Activated naive CD4-positive, alpha-beta T cell treated with anti-CD3 and anti-CD28 coated beads, Interleukin-2, amount 50 U/mL, for 72 hours (primary cell): ENCODE results near the gene TUBA4A. TPM values are rescaled to one million over a fixed set of nuclear protein-coding genes. Genes with fewer than 3 reads are reported as not detected.
"Not testable (repeated sequence)": the region's sequence is repeated elsewhere in the genome, so short reads cannot be mapped to it uniquely, and the experiment has no call there.

Experiments used
- ATAC-seq, 2 donors: fragments of 150-1000 bp; cut with Tn5 transposase; 2 replicates each; pipeline ENCODE4 v1.10.0; 2021; ENCODE audit warnings: mild to moderate bottlenecking in 2 of 2, moderate library complexity in 2 of 2
- DNase-seq, 2 donors: peaks; one replicate each; pipeline ENCODE4 v3.0.0; 2021 to 2022; ENCODE audit warnings: low spot score in 2 of 2
- H3K27ac Mint-ChIP-seq, 2 donors: one replicate each; pipeline ENCODE4 v1.8.0; 2022; ENCODE audit warnings: mild to moderate bottlenecking in 2 of 2, mixed read lengths in 2 of 2
- H3K36me3 Mint-ChIP-seq, 2 donors: one replicate each; pipeline ENCODE4 v1.8.0; 2022; ENCODE audit warnings: mixed read lengths in 2 of 2
- H3K9me3 Mint-ChIP-seq, 2 donors: one replicate each; pipeline ENCODE4 v1.8.0; 2022; ENCODE audit warnings: mixed read lengths in 2 of 2
- total RNA-seq, 2 donors: library from RNA; stranded (reverse); gene quantifications; one replicate each; pipeline ENCODE4 v1.2.3, GENCODE V29; 2022

TUBA4A gene
- total RNA-seq, 2 donors from 2014 or later: 240 to 410 TPM

GRCh38 chr2:219289537-219290361 lies 36.0 kb upstream of the TUBA4A start:
- no peaks in the 10 kb centered on the region for H3K36me3 Mint-ChIP-seq
- ATAC-seq (no peak), DNase-seq (peak in 1 of 2 donors; percentile 45)
- no peak overlapping the region for H3K27ac Mint-ChIP-seq
- no peaks in the 10 kb centered on the region for H3K9me3 Mint-ChIP-seq

GRCh38 chr2:219289195-219289536 lies 35.4 kb upstream of the TUBA4A start:
- ATAC-seq (no peak), DNase-seq (no peak)
- Mint-ChIP-seq H3K27ac (no peak overlapping the region), H3K36me3 (no peaks in the 10 kb centered on the region), H3K9me3 (no peaks in the 10 kb centered on the region)

DNA sequence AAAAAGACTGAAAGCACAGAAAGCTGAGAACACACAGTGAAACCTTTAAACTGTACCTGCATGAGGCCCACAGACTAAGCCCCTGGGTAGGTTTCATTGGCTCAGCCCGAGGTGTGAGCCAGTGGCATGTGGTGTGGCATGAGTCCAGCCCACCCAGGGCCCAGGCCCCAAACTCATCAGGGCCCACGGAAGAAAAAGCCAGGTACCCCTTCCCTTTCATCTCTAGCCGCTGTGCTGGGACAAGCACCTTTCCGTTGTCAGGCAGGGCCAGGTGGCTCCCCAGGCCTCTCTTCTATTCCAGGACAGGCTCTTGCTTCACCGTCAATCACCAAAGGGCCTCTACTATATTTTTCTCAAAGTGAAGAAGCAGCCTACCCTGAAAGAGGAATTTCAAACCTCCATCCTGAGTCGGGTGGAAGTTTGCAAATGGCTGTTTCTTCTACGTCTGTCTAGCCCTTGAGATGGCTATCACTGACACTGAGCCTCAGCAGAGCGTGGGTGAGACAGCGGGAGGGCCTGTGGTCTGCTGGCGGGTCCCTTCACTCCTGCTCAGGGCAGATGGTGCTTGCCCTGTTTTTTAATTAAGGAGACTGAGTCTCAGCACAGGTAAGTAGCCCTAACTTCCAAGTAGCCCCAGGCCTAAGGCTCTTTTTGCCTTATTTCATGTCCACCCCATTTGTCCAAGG lies 34.0 kb upstream of the TUBA4A start:
- ATAC-seq: no peak
- Mint-ChIP-seq H3K36me3 (no peaks in the 10 kb centered on the region), H3K27ac (no peak overlapping the region), H3K9me3 (no peaks in the 10 kb centered on the region)
- peak in 1 of 2 donors; percentile 44 for DNase-seq

DNA sequence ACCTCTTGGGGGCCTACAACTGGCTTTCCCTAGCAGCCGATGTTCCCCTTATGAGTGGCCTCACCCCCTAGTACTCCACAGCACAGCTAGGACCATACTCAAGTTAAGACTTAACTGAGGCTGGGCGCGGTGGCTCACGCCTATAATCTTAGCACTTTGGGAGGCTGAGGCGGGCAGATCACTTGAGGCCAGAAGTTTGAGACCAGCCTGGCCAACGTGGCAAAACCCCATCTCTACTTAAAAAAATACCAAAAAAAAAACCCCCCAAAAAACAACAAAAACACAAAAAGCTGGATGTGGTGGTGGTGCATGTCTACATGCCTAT lies 33.4 kb upstream of the TUBA4A start:
- not testable (repeated sequence) for ATAC-seq, H3K36me3 Mint-ChIP-seq, H3K9me3 Mint-ChIP-seq
- DNase-seq: peak in 1 of 2 donors; percentile 31
- peak overlapping the region in 1 of 2 donors; percentile 76 for H3K27ac Mint-ChIP-seq

- Mint-ChIP-seq H3K9me3 (no peaks in the 10 kb centered on the region), H3K27ac (peak overlapping the region; percentile 69 to 76), H3K36me3 (no peaks in the 10 kb centered on the region)
- DNase-seq: peak in 1 of 2 donors; percentile 53
- ATAC-seq: no peak
Observed at GRCh38 chr2:219286436-219287115, 32.9 kb upstream of the TUBA4A start.

DNA sequence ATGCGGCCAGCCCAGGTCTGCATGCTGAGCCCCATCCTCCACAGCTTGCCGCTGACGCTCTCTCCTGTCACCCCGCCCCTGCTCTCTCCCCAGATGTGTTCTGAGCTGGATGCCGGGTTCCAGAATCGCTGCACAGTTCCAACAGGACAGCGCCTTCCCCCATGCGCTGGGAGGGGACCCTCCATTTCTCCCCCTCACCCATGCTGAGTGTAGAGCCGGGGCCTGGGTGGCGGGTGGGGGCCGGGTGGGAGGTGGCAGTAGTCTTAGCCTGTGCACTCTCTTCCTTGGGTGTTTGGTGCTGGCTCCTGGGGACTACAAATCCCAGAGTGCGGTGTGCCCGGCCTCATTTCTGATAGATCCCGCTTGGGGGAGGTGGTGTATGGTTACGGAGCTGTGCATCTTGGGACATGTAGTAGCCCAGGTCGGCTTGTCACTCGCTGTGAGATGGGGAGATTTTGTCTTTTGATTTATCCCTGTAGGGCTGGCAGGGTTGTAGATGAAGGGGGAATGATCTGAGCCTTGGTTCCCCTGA lies 32.2 kb upstream of the TUBA4A start:
- H3K36me3 Mint-ChIP-seq: no peaks in the 10 kb centered on the region
- DNase-seq (no peak), ATAC-seq (no peak)
- H3K9me3 Mint-ChIP-seq: no peaks in the 10 kb centered on the region
- peak overlapping the region in 1 of 2 donors; percentile 76 for H3K27ac Mint-ChIP-seq

DNA sequence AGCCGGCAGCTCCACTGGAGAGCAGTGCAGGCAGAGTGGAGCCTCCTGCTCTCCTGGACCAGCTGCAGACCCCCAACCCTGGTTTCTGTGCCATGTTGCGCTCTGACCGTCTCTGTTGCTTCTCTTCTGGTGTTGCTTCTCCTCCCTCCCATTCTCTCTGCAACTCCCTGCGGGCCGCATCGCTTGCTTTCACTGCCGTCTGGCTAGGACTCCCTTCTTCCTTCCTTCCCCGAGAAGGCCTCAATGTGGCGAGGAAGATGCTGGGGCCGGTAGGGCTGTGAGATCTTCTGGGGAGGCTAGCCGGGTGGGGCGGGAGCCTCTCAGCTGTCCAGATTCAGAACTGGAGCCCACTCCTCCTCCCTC lies 31.6 kb upstream of the TUBA4A start:
- ATAC-seq (no peak), DNase-seq (no peak)
- no peaks in the 10 kb centered on the region for H3K36me3 Mint-ChIP-seq
- H3K9me3 Mint-ChIP-seq: no peaks in the 10 kb centered on the region
- H3K27ac Mint-ChIP-seq: peak overlapping the region in 1 of 2 donors; percentile 75

- no peak for ATAC-seq
Observed at GRCh38 chr2:219284501-219285372, 31.0 kb upstream of the TUBA4A start.

GRCh38 chr2:219282943-219283581 lies 29.3 kb upstream of the TUBA4A start:
- Mint-ChIP-seq H3K27ac (peak overlapping the region; percentile 20 to 85), H3K36me3 (peaks cover 0 to 5% of the 10 kb centered on the region in 2 donors), H3K9me3 (no peaks in the 10 kb centered on the region)
- DNase-seq (no peak), ATAC-seq (no peak)

More at GRCh38 chr2:219284501-219285372, 31.0 kb upstream of the TUBA4A start:
- Mint-ChIP-seq H3K9me3 (no peaks in the 10 kb centered on the region), H3K36me3 (peaks cover 0 to 4% of the 10 kb centered on the region in 2 donors), H3K27ac (peak overlapping the region in 1 of 2 donors; percentile 81)
- DNase-seq: no peak

GRCh38 chr2:219282375-219282774 lies 28.7 kb upstream of the TUBA4A start:
- Mint-ChIP-seq H3K27ac (no peak overlapping the region), H3K9me3 (no peaks in the 10 kb centered on the region), H3K36me3 (peaks cover 0 to 5% of the 10 kb centered on the region in 2 donors)
- ATAC-seq: no peak
- DNase-seq: no peak

DNA sequence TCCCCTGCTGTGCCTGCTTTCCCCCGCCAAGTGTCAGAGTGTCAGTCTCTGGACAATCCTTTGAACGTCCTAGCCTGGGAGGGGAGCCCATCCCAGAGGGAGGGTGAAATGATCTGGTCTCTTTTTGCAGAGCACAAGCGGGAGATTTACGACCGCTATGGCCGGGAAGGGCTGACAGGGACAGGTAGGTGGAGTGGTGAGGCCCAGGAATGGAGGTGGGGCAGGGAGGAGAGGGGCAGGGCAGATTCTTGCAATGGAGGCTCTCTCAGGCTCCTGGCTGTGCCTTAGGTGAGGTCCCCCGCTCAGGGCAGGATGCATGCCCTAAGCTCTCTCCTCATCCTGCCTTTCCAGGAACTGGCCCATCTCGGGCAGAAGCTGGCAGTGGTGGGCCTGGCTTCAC lies 27.9 kb upstream of the TUBA4A start:
- DNase-seq (no peak), ATAC-seq (no peak)
- H3K27ac Mint-ChIP-seq: peak overlapping the region in 1 of 2 donors; percentile 82
- no peaks in the 10 kb centered on the region for H3K9me3 Mint-ChIP-seq
- H3K36me3 Mint-ChIP-seq: peaks cover 0 to 5% of the 10 kb centered on the region in 2 donors

DNA sequence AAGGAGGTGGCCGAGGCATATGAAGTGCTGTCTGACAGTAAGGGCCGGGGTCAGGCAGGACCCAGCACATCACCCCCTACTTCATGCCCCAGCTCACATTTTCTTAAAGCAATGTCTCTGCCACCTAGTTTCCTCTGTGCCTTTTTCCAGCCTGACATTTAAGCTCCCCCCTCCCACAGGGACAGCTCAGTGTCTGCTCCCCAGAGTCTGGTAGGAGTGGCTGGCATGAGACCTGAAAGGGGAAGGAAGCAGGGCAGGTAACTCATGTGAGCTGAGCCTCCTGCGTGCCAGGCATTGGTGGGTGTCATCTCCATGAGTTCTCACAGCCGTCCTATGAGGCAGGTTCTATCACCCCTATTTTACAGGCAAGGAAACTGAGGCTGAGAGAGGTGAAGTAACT lies 26.9 kb upstream of the TUBA4A start:
- ATAC-seq (no peak), DNase-seq (no peak)
- Mint-ChIP-seq H3K9me3 (no peaks in the 10 kb centered on the region), H3K27ac (peak overlapping the region; percentile 14 to 92), H3K36me3 (peaks cover 0 to 5% of the 10 kb centered on the region in 2 donors)

DNA sequence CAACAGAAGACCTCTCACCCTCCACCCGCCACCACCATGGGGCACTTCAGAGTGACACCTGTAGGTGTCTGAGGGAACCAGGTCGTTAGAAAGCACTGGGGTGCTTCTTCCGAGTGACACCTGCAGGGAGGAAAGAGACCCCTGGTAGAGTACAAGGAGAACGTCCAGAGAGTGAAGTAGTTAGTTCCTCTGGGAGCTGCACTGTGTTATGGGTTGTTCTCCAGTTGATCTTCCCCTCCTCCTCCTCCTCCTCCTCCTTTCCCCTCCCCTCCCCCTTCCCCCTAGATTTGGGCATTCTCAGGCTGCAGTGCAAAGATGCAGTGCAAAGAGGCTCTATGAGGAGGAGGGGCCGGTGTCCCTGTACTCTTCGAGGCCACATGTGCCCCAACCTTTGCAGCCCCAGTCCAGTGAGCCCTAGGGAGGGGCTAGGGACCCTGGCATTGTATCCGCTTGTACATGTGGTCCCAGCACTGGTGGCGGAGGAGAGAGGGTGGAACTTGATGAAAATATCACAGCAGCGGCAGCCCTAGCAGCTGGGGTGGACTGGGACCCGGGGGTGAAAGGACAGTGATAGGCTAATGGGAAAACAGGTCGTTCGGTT lies 26.3 kb upstream of the TUBA4A start:
- ATAC-seq (no peak), DNase-seq (no peak)
- Mint-ChIP-seq H3K27ac (peak overlapping the region; percentile 92 to 96), H3K9me3 (no peaks in the 10 kb centered on the region), H3K36me3 (peaks cover 0 to 5% of the 10 kb centered on the region in 2 donors)

DNA sequence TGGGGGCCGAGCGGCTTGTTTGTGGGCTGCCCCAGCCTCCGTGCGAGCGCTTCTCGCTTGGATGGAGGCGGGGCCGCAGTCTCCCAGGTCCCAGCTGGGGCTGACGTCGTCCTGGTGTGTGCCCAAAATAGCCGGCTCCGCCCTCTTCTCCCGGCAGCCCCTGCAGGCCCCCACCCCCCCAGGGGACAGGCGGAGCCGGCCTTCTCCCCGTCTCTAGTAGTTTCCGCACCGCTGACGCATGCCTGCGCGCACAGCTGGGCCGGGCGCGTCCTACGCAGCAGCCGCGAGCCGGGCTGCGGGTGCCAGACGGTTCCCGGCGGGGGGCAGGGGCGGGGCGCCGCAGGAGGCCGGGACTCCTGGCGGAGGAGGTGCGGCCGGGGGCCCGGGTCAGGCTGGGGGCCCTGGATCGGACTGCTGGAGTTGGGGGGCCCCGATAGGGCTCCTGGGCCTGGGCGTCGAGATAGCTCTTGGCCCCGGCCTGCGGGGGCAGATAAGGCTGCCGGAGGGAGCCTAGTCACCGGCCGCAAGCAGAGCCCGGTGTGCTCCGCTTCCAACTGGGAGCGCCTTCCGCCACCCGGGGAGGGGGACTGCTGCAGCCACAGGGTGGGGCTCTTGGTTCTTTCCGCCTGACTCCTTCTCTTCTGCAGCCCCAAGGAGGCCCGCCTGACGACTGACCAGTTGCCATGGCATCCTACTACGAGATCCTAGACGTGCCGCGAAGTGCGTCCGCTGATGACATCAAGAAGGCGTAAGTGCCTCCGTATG lies 25.6 kb upstream of the TUBA4A start, which contains the start of gene DNAJB2:
Gene DNAJB2 (plus strand): TSS at position 216 of the 765 bp plus-strand sequence. CDS start 468 bp downstream, at position 684.
- H3K9me3 Mint-ChIP-seq: no peaks in the 10 kb centered on the region

More for the DNA sequence above, 25.6 kb upstream of the TUBA4A start, which contains the start of gene DNAJB2:
- ATAC-seq: peak; percentile 87 to 92
- Mint-ChIP-seq H3K27ac (peak within 1 kb of the TSS; percentile 92 to 98), H3K36me3 (peaks cover 0 to 5% of the 10 kb centered on the region in 2 donors)
- DNase-seq: peak; percentile 98 to 99
